Fibroblast of skin of left biceps (primary cell): ENCODE results near the gene ITGA1.

Experiments
- DNase-seq, 2 experiments: peaks; one replicate each; pipeline ENCODE4 v3.0.0-alpha.2; 2013; ENCODE audit warnings: low read depth in 2 of 2

The ITGA1 gene

GRCh38 chr5:52997424-52997823 lies 209.7 kb downstream of the ITGA1 start:
- DNase-seq = no peak

- no peak for DNase-seq
Measured at GRCh38 chr5:52998552-52999313, 211.0 kb downstream of the ITGA1 start.

GRCh38 chr5:52999344-52999949 lies 211.7 kb downstream of the ITGA1 start:
- DNase-seq = no peak

GRCh38 chr5:53001541-53001940 lies 213.8 kb downstream of the ITGA1 start:
- DNase-seq = no peak

GRCh38 chr5:53002491-53002890 lies 214.8 kb downstream of the ITGA1 start:
- no peak for DNase-seq

GRCh38 chr5:53003144-53003543 lies 215.4 kb downstream of the ITGA1 start:
- no peak for DNase-seq

- DNase-seq = no peak
Measured at GRCh38 chr5:53006911-53007890, 219.5 kb downstream of the ITGA1 start.

GRCh38 chr5:53008751-53009150 lies 221.0 kb downstream of the ITGA1 start:
- no peak for DNase-seq
